ENCODE data around the gene BTAF1. TPM values are rescaled to one million over a fixed set of nuclear protein-coding genes. Genes with fewer than 3 reads are reported as not detected.

The BTAF1 gene
- total and polyA plus RNA-seq, 8 donors, result 24.2 to 59.8 (median 48.6) TPM

GRCh38 chr10:92003258-92003657 is 79.7 kb downstream of the BTAF1 start:
- intact Hi-C loops (cut with DNase I), result no loop called here
- H3K27me3 ChIP-seq, result no peaks in the 10 kb centered on the region
- DNase-seq (no peak), ATAC-seq (no peak)
- H3K4me3 ChIP-seq, result no peak overlapping the region
- TF ChIP-seq CTCF (IDR thresholded peaks at IDR 0.05), result no peak
- no peak overlapping the region for H3K27ac ChIP-seq
- H3K4me1 ChIP-seq, result no peaks in the 10 kb centered on the region
- H3K9me3 ChIP-seq, result no peaks in the 10 kb centered on the region
- peaks cover 0 to 55% of the 10 kb centered on the region in 2 donors for H3K36me3 ChIP-seq

- Histone ChIP-seq H3K4me1 (no peaks in the 10 kb centered on the region), H3K9me3 (no peaks in the 10 kb centered on the region), H3K36me3 (peaks cover 0 to 66% of the 10 kb centered on the region in 2 donors), H3K4me3 (no peak overlapping the region), H3K27me3 (no peaks in the 10 kb centered on the region), H3K27ac (no peak overlapping the region)
- DNase-seq (no peak), ATAC-seq (no peak)
- intact Hi-C loops (cut with DNase I), result no loop called here
- TF ChIP-seq CTCF (IDR thresholded peaks at IDR 0.05), result no peak
Measured at GRCh38 chr10:92005978-92006377, 82.4 kb downstream of the BTAF1 start.

GRCh38 chr10:92009445-92009844 is 85.9 kb downstream of the BTAF1 start:
- no peak for TF ChIP-seq CTCF (IDR thresholded peaks at IDR 0.05)
- H3K4me1 ChIP-seq, result no peaks in the 10 kb centered on the region
- intact Hi-C loops (cut with DNase I), result no loop called here
- DNase-seq (no peak), ATAC-seq (no peak)
- H3K27ac ChIP-seq, result no peak overlapping the region
- H3K27me3 ChIP-seq, result no peaks in the 10 kb centered on the region
- H3K4me3 ChIP-seq, result no peak overlapping the region
- no peaks in the 10 kb centered on the region for H3K9me3 ChIP-seq
- peaks cover 0 to 67% of the 10 kb centered on the region in 2 donors for H3K36me3 ChIP-seq

GRCh38 chr10:92010047-92010735 is 86.6 kb downstream of the BTAF1 start:
- Histone ChIP-seq H3K36me3 (peaks cover 0 to 70% of the 10 kb centered on the region in 2 donors), H3K4me1 (no peaks in the 10 kb centered on the region), H3K27ac (no peak overlapping the region), H3K27me3 (no peaks in the 10 kb centered on the region), H3K9me3 (no peaks in the 10 kb centered on the region), H3K4me3 (no peak overlapping the region)
- no peak for TF ChIP-seq CTCF (IDR thresholded peaks at IDR 0.05)
- ATAC-seq, result no peak
- DNase-seq, result no peak
- intact Hi-C loops (cut with DNase I), result no loop called here

GRCh38 chr10:92011560-92012214 is 88.1 kb downstream of the BTAF1 start:
- Histone ChIP-seq H3K4me3 (no peak overlapping the region), H3K27me3 (no peaks in the 10 kb centered on the region), H3K4me1 (no peaks in the 10 kb centered on the region), H3K36me3 (peaks cover 0 to 79% of the 10 kb centered on the region in 2 donors), H3K27ac (no peak overlapping the region), H3K9me3 (no peaks in the 10 kb centered on the region)
- TF ChIP-seq CTCF (IDR thresholded peaks at IDR 0.05), result no peak
- ATAC-seq (peak; percentile 49), DNase-seq (no peak)
- intact Hi-C loops (cut with DNase I), result no loop called here

Measured in left lung (tissue), 10 donors.